Stimulated activated CD8-positive, alpha-beta memory T cell treated with anti-CD3 and anti-CD28 coated beads, Interleukin-12 subunit alpha, Interleukin-12 subunit beta, amount 100 ng/mL, for 1 hour (primary cell): ENCODE data around the gene LRRC56.

Experiments
- DNase-seq: peaks from one replicate; pipeline ENCODE4 v3.0.0-alpha.2; 2020; ENCODE audit warnings: low read depth

LRRC56 gene

GRCh38 chr11:540583-541432 is 3.5 kb downstream of the LRRC56 start:
- no peak for DNase-seq

- DNase-seq, result no peak
Observed at GRCh38 chr11:541433-541885, 4.1 kb downstream of the LRRC56 start.

GRCh38 chr11:544817-545166 is 7.5 kb downstream of the LRRC56 start:
- DNase-seq, result no peak

GRCh38 chr11:545171-545570 is 7.8 kb downstream of the LRRC56 start:
- no peak for DNase-seq

GRCh38 chr11:548700-549603 is 11.6 kb downstream of the LRRC56 start:
- no peak for DNase-seq

DNA sequence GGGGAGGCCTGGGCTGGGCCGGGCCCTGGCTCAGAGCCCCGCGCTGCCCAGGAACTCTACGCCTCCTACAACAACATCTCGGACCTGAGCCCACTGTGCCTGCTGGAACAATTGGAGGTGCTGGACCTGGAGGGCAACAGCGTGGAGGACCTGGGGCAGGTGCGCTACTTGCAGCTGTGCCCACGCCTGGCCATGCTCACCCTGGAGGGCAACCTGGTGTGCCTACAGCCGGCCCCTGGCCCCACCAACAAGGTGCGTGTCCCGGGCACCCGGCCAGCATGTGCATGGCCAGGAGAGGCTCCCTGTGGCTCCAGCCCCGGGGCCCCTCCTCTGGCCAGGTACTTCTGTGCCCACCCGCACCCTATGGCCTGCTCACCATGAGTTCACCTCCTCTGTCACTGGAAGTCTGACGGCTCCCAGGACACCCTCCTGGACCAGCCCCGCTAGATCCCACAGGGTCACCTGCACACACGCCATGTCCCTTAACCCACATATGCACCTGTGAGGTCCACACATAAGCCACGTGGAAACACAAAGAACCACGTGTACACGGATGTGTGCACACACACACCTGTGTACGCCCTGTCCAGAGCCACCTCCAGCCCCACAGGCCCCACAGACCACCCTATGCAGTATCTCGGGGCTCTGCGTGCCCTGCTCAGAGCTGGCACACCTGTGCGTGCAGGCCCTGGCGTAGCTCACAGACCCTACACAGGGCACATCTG is 12.9 kb downstream of the LRRC56 start:
- DNase-seq, result no peak

- DNase-seq, result no peak
Observed at GRCh38 chr11:550746-551085, 13.4 kb downstream of the LRRC56 start.

- no peak for DNase-seq
Observed at GRCh38 chr11:551131-551530, 13.8 kb downstream of the LRRC56 start.

DNA sequence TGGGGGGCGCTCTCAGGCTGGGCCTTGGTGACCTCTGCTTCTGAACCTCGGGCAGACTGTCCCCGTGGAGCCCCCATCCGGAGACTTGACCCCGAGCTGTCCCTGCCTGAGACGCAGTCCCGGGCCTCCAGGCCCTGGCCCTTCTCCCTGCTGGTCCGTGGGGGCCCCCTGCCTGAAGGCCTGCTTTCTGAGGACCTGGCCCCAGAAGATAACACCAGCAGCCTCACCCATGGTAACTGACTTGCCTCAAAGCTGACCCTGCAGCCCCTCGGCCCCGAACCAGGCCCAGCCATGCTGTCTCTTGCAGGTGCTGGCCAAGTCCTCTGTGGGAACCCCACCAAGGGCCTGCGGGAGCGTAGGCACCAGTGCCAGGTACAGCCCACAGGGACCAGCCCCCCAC is 14.3 kb downstream of the LRRC56 start:
- DNase-seq, result no peak

GRCh38 chr11:553083-553987 is 16.0 kb downstream of the LRRC56 start:
- no peak for DNase-seq

DNA sequence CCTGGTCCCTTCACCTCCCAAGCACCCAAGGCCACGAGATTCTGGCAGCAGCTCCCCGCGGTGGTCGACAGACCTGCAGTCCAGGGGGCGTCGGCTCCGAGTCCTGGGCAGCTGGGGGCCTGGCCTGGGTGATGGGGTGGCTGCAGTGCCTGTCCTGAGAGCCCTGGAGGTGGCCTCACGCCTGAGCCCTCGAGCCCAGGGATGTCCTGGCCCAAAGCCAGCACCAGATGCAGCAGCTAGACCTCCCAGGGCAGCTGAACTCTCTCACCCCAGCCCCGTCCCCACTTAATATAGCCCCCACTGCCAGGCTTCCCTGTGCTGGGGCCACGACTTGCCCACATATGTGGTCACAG is 16.6 kb downstream of the LRRC56 start:
- DNase-seq, result no peak

- peak; percentile 57 for DNase-seq
Observed at GRCh38 chr11:554428-555226, 17.3 kb downstream of the LRRC56 start.

GRCh38 chr11:555227-555779 is 18.0 kb downstream of the LRRC56 start:
- no peak for DNase-seq

- no peak for DNase-seq
Observed at GRCh38 chr11:555780-556661, 18.7 kb downstream of the LRRC56 start.

GRCh38 chr11:556662-557256 is 19.4 kb downstream of the LRRC56 start:
- no peak for DNase-seq

DNA sequence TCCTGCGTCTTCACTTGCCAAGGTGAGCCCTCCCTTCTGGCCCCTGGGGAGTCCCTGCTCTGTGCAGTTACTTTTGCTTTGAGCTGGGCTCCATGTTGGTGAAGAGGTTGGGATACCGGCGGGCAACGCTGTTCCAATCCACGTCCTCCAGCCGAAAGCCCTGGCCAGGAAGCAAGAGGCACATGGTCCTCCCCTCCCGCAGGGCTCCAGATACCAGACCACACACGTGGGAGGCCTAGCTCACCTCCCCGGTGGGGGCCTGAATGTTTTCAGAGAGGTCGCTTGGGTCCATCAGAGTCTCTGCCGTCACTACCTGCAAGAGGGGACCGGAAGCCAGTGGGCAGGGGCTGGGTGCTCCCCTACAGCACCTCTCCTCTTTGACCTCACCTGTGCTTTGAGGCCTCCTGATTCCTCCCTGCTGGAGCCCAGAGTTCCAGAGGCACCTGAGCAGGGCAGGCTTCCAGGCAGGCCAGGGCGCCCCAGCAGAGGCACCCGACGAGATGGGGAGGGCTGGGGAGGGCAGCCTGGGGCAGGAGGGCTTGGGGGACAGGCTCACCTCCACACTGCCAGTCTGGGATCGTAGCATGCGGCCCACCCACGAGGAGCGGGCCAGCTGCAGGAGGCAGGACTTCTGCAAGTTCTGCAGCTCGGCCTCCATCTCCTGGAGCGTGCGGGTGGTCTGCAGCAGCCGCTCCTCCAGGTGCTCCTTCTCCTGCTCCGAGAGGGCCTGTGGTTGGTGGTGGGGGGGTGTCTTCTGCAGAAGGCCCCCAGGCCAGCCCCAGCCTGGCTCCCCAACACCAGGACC is 20.2 kb downstream of the LRRC56 start:
- no peak for DNase-seq

- DNase-seq, result no peak
Observed at GRCh38 chr11:558503-558902, 21.2 kb downstream of the LRRC56 start.

DNA sequence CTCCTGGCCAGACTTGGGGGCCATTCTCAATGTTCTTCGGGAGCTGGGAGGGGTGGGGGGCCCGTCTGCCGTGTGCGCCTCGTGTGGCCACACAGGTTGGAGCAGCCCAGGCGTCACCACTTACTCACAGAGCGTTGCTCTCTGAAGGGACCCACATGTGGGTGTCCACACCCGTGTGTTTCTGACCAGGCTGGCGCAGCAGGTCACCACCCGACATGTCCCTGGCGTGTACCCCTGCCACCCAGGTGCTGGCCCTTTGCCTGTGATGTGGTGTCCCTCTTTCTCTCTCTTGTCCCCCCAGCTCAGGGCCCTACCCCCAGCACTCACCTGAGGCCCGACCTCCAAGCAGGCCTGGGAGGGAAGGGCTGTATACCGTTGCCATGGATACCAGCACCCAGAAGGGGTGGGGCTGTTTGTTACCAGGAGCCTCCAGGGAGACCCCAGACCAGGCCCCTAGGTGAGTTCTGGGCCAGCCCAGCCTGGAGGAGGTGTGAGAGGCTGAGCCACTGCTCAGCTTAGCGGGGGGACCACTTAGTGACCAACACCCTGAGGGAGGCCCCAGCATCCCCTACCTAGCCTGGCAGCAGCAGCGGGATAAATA is 21.8 kb downstream of the LRRC56 start:
- no peak for DNase-seq
